OCI-LY1 (cell line): Measurements from ENCODE around the gene ALDH1A3.

Source experiments
- H2AFZ ChIP-seq: fragments of 200-600 bp; sonication (generic), shearing (Covaris generic); 2 replicates; pipeline ENCODE4 v1.6.0; 2014; ENCODE audit warnings: antibody characterized with exemption, mild to moderate bottlenecking, low read length
- H3F3A ChIP-seq: fragments of 200-600 bp; sonication (generic), shearing (Covaris generic); 2 replicates; pipeline ENCODE4 v1.6.0; 2014; ENCODE audit warnings: mild to moderate bottlenecking, antibody characterized with exemption, low read length, moderate library complexity; ENCODE audit not compliant: insufficient read depth
- H3K27ac ChIP-seq: fragments of 200-600 bp; sonication (generic); 2 replicates; pipeline ENCODE4 v1.5.1; 2014; ENCODE audit warnings: low read length, mixed run types, mild to moderate bottlenecking, low read depth; ENCODE audit not compliant: poor library complexity, severe bottlenecking
- H3K27me3 ChIP-seq: fragments of 200-600 bp; sonication (generic); 2 replicates; pipeline ENCODE4 v1.6.0; 2014; ENCODE audit warnings: antibody characterized with exemption, mild to moderate bottlenecking, low read length, moderate library complexity; ENCODE audit not compliant: insufficient read depth
- H3K36me3 ChIP-seq: fragments of 200-600 bp; sonication (generic); 2 replicates; pipeline ENCODE4 v1.6.1; 2014; ENCODE audit warnings: mild to moderate bottlenecking, antibody characterized with exemption, low read length, moderate library complexity, mixed read lengths; ENCODE audit not compliant: insufficient read depth
- H3K4me1 ChIP-seq: fragments of 200-600 bp; sonication (generic); 2 replicates; pipeline ENCODE4 v1.5.1; 2014; ENCODE audit warnings: mild to moderate bottlenecking, low read length, moderate library complexity; ENCODE audit not compliant: insufficient read depth, severe bottlenecking
- H3K4me2 ChIP-seq: fragments of 200-600 bp; sonication (generic), shearing (Covaris generic); 2 replicates; pipeline ENCODE4 v1.6.1; 2014; ENCODE audit warnings: low read length
- H3K4me3 ChIP-seq: fragments of 200-600 bp; sonication (generic); 2 replicates; pipeline ENCODE4 v1.5.1; 2014; ENCODE audit warnings: low read length, low read depth, mild to moderate bottlenecking, mixed read lengths; ENCODE audit not compliant: poor library complexity, severe bottlenecking
- H3K79me2 ChIP-seq: fragments of 200-600 bp; shearing (Covaris generic); 2 replicates; pipeline ENCODE4 v1.6.1; 2016; ENCODE audit warnings: mixed run types, low read length, mixed read lengths; ENCODE audit not compliant: insufficient read depth
- H3K9ac ChIP-seq: fragments of 200-600 bp; sonication (generic), shearing (Covaris generic); 2 replicates; pipeline ENCODE4 v1.6.1; 2014; ENCODE audit warnings: mild to moderate bottlenecking, low read length, mixed read lengths
- H3K9me2 ChIP-seq: fragments of 200-600 bp; sonication (generic), shearing (Covaris generic); 2 replicates; pipeline ENCODE4 v1.6.1; 2014; ENCODE audit warnings: low read depth, mild to moderate bottlenecking, low read length, mixed read lengths
- H3K9me3 ChIP-seq: fragments of 200-600 bp; shearing (Covaris generic); 2 replicates; pipeline ENCODE4 v1.6.1; 2014; ENCODE audit warnings: low read length, mixed read lengths
- H4K20me1 ChIP-seq: fragments of 200-600 bp; sonication (generic), shearing (Covaris generic); 2 replicates; pipeline ENCODE4 v1.6.0; 2016; ENCODE audit warnings: mild to moderate bottlenecking, low read length; ENCODE audit not compliant: insufficient read depth
- EZH2 ChIP-seq: fragments of 200-600 bp; sonication (generic), shearing (Covaris generic); IDR thresholded peaks from 2 replicates; pipeline ENCODE4 v1.8.0; 2017; ENCODE audit warnings: borderline replicate concordance, mixed run types, mild to moderate bottlenecking, antibody characterized with exemption, low read length, moderate library complexity, mixed read lengths
- TF ChIP-seq, protein P1 (sequence below): fragments of 200-600 bp; sonication (generic), shearing (Covaris generic); IDR thresholded peaks from 2 replicates; pipeline ENCODE4 v1.5.1; 2017; ENCODE audit warnings: mild to moderate bottlenecking, antibody characterized with exemption, low read length, moderate library complexity, mixed read lengths

Gene ALDH1A3

DNA sequence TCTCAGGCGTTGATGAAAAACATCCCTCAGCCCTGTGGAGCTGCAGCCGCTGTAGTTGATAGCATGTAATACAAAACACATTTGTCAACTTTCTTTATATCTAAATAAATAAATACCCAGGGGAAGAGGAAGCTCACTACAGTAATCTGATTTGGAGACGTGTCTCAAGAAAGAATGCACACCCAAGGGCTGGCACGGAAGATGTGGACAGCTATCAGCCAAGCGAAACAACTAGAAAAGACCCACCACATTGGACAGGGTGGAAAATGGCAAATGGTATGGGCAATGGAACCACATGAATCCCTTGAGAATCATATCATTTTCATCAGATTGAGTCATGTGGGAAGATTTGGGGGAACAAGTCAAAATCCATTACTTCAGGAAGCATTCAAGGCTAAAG is 43.1 kb upstream of the ALDH1A3 start:
- Histone ChIP-seq H3K9ac (no peak overlapping the region), H2AFZ (no peak overlapping the region), H3K36me3 (no peaks in the 10 kb centered on the region), H3K4me3 (no peak overlapping the region), H3K79me2 (no peaks in the 10 kb centered on the region), H3F3A (no peaks in the 10 kb centered on the region), H4K20me1 (no peaks in the 10 kb centered on the region), H3K9me3 (no peaks in the 10 kb centered on the region), H3K27me3 (no peaks in the 10 kb centered on the region; the same call in 1 of the 2 replicates), H3K4me1 (no peaks in the 10 kb centered on the region), H3K4me2 (no peak overlapping the region), H3K27ac (no peak overlapping the region), H3K9me2 (no peaks in the 10 kb centered on the region)
- no peak for TF ChIP-seq EZH2
- TF ChIP-seq, protein P1, sequence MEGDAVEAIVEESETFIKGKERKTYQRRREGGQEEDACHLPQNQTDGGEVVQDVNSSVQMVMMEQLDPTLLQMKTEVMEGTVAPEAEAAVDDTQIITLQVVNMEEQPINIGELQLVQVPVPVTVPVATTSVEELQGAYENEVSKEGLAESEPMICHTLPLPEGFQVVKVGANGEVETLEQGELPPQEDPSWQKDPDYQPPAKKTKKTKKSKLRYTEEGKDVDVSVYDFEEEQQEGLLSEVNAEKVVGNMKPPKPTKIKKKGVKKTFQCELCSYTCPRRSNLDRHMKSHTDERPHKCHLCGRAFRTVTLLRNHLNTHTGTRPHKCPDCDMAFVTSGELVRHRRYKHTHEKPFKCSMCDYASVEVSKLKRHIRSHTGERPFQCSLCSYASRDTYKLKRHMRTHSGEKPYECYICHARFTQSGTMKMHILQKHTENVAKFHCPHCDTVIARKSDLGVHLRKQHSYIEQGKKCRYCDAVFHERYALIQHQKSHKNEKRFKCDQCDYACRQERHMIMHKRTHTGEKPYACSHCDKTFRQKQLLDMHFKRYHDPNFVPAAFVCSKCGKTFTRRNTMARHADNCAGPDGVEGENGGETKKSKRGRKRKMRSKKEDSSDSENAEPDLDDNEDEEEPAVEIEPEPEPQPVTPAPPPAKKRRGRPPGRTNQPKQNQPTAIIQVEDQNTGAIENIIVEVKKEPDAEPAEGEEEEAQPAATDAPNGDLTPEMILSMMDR, result no peak

DNA sequence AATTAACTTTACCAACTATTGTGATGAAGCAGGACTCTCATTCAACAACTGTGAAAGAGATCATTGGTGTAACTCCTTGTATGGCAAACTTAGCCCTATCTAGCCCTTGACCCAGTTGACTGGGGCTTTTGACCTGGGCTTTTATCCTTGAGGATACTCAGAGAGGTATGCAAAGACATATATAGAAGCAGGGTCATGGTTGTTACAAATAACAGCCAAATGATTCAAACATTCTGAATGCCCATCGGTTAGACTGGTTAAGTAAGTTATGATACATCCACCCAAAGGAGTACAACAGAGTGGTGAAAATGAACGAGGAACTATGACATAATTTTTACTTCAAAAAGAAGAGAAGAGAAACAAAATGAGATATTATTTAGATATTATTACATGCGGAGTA is 38.2 kb upstream of the ALDH1A3 start:
- Histone ChIP-seq H4K20me1 (no peaks in the 10 kb centered on the region), H3K27me3 (no peaks in the 10 kb centered on the region; the same call in 1 of the 2 replicates), H3K36me3 (no peaks in the 10 kb centered on the region), H3K4me2 (no peak overlapping the region), H3K9me3 (no peaks in the 10 kb centered on the region), H3K4me1 (no peaks in the 10 kb centered on the region), H3K27ac (no peak overlapping the region), H3K79me2 (no peaks in the 10 kb centered on the region), H3K9me2 (no peaks in the 10 kb centered on the region), H3F3A (no peaks in the 10 kb centered on the region), H3K4me3 (no peak overlapping the region), H3K9ac (no peak overlapping the region), H2AFZ (no peak overlapping the region)
- TF ChIP-seq, protein P1, result no peak
- no peak for TF ChIP-seq EZH2

DNA sequence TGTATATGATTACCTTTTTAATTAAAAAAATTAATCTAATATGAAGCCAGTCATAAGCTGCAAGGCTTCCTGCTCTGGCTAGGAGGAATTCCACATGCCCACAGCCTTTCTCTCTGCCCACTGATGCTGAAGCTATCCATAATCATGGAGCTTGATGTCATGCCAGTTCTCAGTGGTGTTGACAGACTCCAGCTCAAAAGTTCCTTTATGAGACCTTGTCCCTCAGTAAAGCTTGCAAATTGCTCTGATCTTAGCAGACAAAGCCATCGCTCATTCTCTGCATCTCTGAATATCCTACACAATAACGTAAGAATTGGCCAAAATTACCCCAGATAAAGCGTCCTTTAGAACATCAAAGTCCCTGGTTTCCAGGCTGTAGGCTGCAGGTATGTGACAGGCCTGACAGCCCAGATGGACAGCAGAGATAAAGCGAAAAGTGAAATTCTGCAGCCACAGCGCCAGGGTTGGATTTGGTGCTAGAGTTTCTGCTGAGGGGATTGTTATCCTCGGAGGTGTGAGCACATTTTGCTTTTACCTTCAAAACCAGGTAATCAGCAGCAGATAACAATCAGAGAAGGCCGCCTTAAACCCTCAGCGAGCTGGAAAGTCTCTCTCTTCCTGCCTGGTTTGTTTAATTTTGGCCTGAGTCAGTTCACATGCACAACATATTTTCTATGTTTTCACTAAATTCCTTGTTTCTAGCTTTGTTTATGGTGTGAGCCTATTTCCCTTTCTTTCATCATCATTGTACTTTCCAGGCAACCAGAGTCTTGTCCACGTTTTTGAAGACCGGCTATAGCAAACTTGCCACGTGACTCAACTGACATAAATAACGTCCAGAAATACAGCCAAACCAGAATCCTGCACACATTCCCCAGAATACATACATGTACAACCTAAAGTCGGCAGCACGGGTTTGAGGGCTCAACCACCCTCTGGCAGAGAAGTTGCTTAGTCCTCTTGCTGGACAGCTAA is 36.6 kb upstream of the ALDH1A3 start:
- no peak overlapping the region for H3K27ac ChIP-seq
- no peaks in the 10 kb centered on the region for H3K9me3 ChIP-seq
- H3K9ac ChIP-seq, result no peak overlapping the region
- no peak overlapping the region for H3K4me2 ChIP-seq
- no peaks in the 10 kb centered on the region for H4K20me1 ChIP-seq
- H3F3A ChIP-seq, result no peaks in the 10 kb centered on the region
- no peak overlapping the region for H2AFZ ChIP-seq
- H3K4me1 ChIP-seq, result no peaks in the 10 kb centered on the region
- no peaks in the 10 kb centered on the region for H3K79me2 ChIP-seq
- H3K27me3 ChIP-seq, result no peaks in the 10 kb centered on the region
- H3K9me2 ChIP-seq, result no peaks in the 10 kb centered on the region
- no peaks in the 10 kb centered on the region for H3K36me3 ChIP-seq
- no peak overlapping the region for H3K4me3 ChIP-seq
- TF ChIP-seq EZH2, result no peak
- TF ChIP-seq, protein P1, result no peak
